Astrocyte of the spinal cord (primary cell): ENCODE data around the gene ACAA2.

Experiments used
- DNase-seq: peaks from one replicate; pipeline ENCODE4 v3.0.0; 2011; ENCODE audit warnings: low read depth, low spot score
- H3K4me3 ChIP-seq: 2 replicates; pipeline ENCODE4 v1.5.1; 2011; ENCODE audit warnings: low read depth, mild to moderate bottlenecking, low read length, moderate library complexity
- CTCF ChIP-seq: IDR thresholded peaks from 2 replicates; pipeline ENCODE4 v1.5.1; 2012; ENCODE audit warnings: low read depth, mild to moderate bottlenecking, low read length, inconsistent platforms
- in situ Hi-C: cut with HindIII; loops from 2 replicates; pipeline ENCODE4 v1.10.0; 2017; ENCODE audit warnings: low sequenced_read_pairs

ACAA2 gene

GRCh38 chr18:49762191-49763077 is 50.9 kb downstream of the ACAA2 start:
- TF ChIP-seq CTCF, result no peak
- in situ Hi-C loops, result no loop called here
- DNase-seq, result no peak
- no peak overlapping the region for H3K4me3 ChIP-seq

- in situ Hi-C loops, result no loop called here
- no peak for TF ChIP-seq CTCF
- no peak overlapping the region for H3K4me3 ChIP-seq
- no peak for DNase-seq
Measured at GRCh38 chr18:49761771-49762170, 51.6 kb downstream of the ACAA2 start.

- H3K4me3 ChIP-seq, result no peak overlapping the region
- no peak for TF ChIP-seq CTCF
- in situ Hi-C loops, result no loop called here
- no peak for DNase-seq
Measured at GRCh38 chr18:49758263-49758610, 55.1 kb downstream of the ACAA2 start.

GRCh38 chr18:49757513-49758262 is 55.6 kb downstream of the ACAA2 start:
- no peak for DNase-seq
- no peak overlapping the region for H3K4me3 ChIP-seq
- no peak for TF ChIP-seq CTCF
- in situ Hi-C loops, result no loop called here

GRCh38 chr18:49756671-49757362 is 56.5 kb downstream of the ACAA2 start:
- no peak for DNase-seq
- no peak overlapping the region for H3K4me3 ChIP-seq
- TF ChIP-seq CTCF, result no peak
- in situ Hi-C loops, result no loop called here

- no peak overlapping the region for H3K4me3 ChIP-seq
- no peak for TF ChIP-seq CTCF
- DNase-seq, result no peak
- in situ Hi-C loops, result no loop called here
Measured at GRCh38 chr18:49756135-49756534, 57.2 kb downstream of the ACAA2 start.
